Epithelial cell of proximal tubule (primary cell): ENCODE measurements around the gene MTCH2. TPM values are rescaled to one million over a fixed set of nuclear protein-coding genes. Genes with fewer than 3 reads are reported as not detected.
A peak's percentile ranks its signal among the peaks of the same experiment; 100 is the strongest.

Source experiments
- DNase-seq: peaks from one replicate; pipeline ENCODE4 v3.0.0-alpha.2; 2011; ENCODE audit warnings: low read depth
- H3K4me3 ChIP-seq: 2 replicates; pipeline ENCODE4 v1.5.1; 2011; ENCODE audit warnings: low read depth, mild to moderate bottlenecking, low read length
- total RNA-seq: library from RNA; depleted of rRNA; stranded (reverse); fragments of >200 nt; gene quantifications from 2 replicates; pipeline ENCODE4 v1.2.3, GENCODE V29; 2015
- TF ChIP-seq, protein P1 (sequence below): conservative IDR thresholded peaks from 2 replicates; pipeline ENCODE4 v1.5.1; 2012; ENCODE audit warnings: low read depth, mild to moderate bottlenecking, low read length

MTCH2 gene
- total RNA-seq, 1 donor from 2014 or later, result 160 TPM

DNA sequence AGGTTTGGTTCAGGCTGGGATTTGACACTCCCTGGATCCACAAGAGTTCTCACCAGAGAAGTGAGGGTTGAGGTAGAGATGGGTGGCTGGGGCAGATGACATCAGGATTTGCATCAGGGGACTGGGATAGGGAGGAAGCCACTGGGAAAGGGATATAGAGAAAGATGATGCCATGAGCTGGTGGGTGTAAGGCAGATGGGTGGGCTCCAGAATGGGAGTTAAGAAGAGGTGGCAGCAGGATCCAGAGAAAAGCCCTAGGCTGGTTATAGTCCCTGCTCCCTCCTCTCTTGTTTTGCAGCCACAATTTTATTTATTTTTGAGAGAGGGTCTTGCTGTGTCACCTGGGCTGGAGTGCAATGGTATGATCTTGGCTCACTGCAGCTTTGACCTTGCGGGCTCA is 46.4 kb downstream of the MTCH2 start:
- TF ChIP-seq, protein P1, sequence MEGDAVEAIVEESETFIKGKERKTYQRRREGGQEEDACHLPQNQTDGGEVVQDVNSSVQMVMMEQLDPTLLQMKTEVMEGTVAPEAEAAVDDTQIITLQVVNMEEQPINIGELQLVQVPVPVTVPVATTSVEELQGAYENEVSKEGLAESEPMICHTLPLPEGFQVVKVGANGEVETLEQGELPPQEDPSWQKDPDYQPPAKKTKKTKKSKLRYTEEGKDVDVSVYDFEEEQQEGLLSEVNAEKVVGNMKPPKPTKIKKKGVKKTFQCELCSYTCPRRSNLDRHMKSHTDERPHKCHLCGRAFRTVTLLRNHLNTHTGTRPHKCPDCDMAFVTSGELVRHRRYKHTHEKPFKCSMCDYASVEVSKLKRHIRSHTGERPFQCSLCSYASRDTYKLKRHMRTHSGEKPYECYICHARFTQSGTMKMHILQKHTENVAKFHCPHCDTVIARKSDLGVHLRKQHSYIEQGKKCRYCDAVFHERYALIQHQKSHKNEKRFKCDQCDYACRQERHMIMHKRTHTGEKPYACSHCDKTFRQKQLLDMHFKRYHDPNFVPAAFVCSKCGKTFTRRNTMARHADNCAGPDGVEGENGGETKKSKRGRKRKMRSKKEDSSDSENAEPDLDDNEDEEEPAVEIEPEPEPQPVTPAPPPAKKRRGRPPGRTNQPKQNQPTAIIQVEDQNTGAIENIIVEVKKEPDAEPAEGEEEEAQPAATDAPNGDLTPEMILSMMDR, result no peak
- H3K4me3 ChIP-seq, result no peak overlapping the region
- no peak for DNase-seq

DNA sequence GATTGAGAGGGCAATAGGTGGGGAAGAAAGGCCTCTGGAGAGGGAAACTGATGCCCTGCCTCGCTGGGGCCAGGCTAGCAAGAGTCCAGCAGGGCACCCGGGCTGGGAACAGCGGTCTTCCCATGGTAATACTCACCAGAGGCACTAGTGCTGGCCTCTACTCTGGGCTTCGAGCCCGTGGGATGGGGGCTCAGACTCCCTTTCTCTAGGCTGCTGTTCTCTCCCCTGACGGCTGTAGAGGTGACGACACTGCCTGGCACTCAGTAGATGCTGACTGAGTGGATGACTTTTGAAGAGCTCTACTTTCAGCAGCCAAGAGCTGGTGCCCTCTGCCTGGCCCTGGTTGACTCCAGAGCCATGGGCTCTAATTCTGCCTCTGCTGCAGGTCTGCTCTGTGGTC is 47.3 kb downstream of the MTCH2 start:
- TF ChIP-seq, protein P1, result no peak
- no peak for DNase-seq
- no peak overlapping the region for H3K4me3 ChIP-seq

DNA sequence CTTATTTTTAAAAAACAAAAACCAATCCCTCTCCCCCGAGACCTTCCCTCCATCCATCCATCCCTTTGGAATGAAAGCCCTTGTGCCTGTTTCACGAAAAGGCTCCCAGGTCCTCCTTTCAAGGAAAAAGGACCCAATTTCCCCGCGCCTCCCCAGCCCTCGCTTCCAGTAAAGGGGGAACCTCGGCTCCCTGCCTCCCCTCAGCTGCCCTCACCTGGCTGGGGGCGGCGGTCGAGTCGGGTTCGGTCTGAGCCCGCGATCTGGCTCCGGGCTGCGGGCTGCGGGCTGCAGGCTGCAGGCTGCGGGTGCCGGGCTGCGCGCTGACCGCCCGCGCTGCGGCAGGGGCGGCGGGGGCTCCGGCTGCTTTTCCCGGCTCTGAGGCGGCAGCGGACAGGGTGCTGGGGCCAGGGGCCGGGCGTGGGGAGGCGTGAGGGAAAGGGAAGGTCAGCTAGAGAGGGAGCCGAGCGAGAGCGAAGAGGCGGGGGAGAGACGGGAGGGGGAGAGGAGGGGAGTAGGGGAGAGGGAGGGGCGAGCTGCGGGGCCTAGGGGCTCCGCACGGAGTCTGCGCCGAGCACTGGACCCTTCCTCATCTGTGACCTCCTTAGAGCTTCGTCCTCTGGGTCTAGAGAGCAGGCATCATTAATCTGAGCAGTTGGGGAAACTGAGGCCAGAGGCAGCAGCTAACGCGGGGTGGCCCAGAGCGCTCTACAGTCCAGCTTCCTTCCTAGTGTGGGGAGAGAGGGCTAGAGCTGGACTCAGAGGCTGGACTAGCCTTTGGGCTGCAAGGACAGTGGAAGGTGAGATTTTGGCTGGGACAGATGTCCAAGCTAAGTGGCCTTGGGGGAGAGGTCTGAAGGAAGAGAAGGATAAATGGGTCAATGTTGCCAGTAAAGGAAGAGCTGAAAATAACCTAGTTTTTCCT is 48.2 kb downstream of the MTCH2 start, which contains the start of gene C1QTNF4:
TSS of gene C1QTNF4 (minus strand) at position 478 of the 922 bp plus-strand sequence. CDS start 3,601 bp downstream, outside the sequence.
- no peak for DNase-seq
- TF ChIP-seq, protein P1, result no peak
- H3K4me3 ChIP-seq, result peak within 1 kb of the TSS; percentile 11

DNA sequence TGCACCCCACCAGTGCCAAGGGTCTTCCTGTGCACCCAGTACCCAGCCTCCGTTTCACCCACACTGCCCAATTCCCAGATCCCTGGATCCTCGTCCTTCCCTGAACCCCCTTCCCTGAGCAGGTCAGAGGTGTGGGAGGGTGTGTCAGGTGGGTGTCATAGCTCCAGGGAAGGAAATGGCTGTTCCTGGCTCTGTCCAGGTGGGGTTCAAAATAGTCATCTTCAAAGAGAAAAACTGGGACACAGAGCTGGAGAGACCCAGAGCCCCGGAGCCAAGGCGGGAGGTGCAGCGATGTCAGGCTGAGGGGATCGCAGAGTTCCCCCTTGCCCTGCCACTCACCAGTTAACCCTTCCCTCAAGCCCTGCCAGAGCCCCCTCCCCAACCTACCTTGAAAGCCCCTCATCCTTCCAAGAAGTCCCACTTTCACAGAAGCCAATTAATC is 48.8 kb downstream of the MTCH2 start:
- TF ChIP-seq, protein P1, result no peak
- DNase-seq, result no peak
- no peak overlapping the region for H3K4me3 ChIP-seq

GRCh38 chr11:47592970-47593369 is 49.4 kb downstream of the MTCH2 start:
- TF ChIP-seq, protein P1, result no peak
- no peak for DNase-seq
- H3K4me3 ChIP-seq, result no peak overlapping the region

- TF ChIP-seq, protein P1, result no peak
- DNase-seq, result no peak
- H3K4me3 ChIP-seq, result no peak overlapping the region
Measured at GRCh38 chr11:47592251-47592650, 50.1 kb downstream of the MTCH2 start.
